H9 (cell line): ENCODE results near the gene METTL17. TPM values are rescaled to one million over a fixed set of nuclear protein-coding genes. Genes with fewer than 3 reads are reported as not detected.

Experiments
- DNase-seq: peaks from one replicate; pipeline ENCODE4 v3.0.0-alpha.2; 2017
- H2AFZ ChIP-seq: one replicate; pipeline ENCODE4 v1.6.1; 2013; ENCODE audit warnings: mild to moderate bottlenecking, low read length, control low read depth, moderate library complexity
- H2AK5ac ChIP-seq: 2 replicates; pipeline ENCODE4 v1.6.1; 2013; ENCODE audit warnings: low read length, control low read depth, mixed read lengths; ENCODE audit not compliant: insufficient read length
- H2BK120ac ChIP-seq: one replicate; pipeline ENCODE4 v1.6.1; 2013; ENCODE audit warnings: low read depth, mild to moderate bottlenecking, low read length, control low read depth, inconsistent platforms; ENCODE audit not compliant: poor library complexity, severe bottlenecking
- H2BK12ac ChIP-seq: 2 replicates; pipeline ENCODE4 v1.6.1; 2013; ENCODE audit warnings: low read length, control low read depth, mixed read lengths, low read depth; ENCODE audit not compliant: insufficient read length
- H2BK15ac ChIP-seq: 2 replicates; pipeline ENCODE4 v1.6.1; 2013; ENCODE audit warnings: low read depth, low read length, control low read depth
- H2BK20ac ChIP-seq: one replicate; pipeline ENCODE4 v1.6.1; 2013; ENCODE audit warnings: low read depth, mild to moderate bottlenecking, low read length, control low read depth, inconsistent platforms; ENCODE audit not compliant: poor library complexity, severe bottlenecking
- H2BK5ac ChIP-seq: 2 replicates; pipeline ENCODE4 v1.6.1; 2013; ENCODE audit warnings: low read length, control low read depth, mixed read lengths; ENCODE audit not compliant: insufficient read length
- H3K14ac ChIP-seq: 2 replicates; pipeline ENCODE4 v1.6.1; 2013; ENCODE audit warnings: low read length, control low read depth; ENCODE audit not compliant: insufficient read depth
- H3K18ac ChIP-seq: 2 replicates; pipeline ENCODE4 v1.6.1; 2013; ENCODE audit warnings: low read depth, mild to moderate bottlenecking, mixed read lengths, low read length, control low read depth; ENCODE audit not compliant: insufficient read length
- H3K23ac ChIP-seq: 2 replicates; pipeline ENCODE4 v1.6.1; 2013; ENCODE audit warnings: low read length, control low read depth, mixed read lengths, low read depth; ENCODE audit not compliant: insufficient read length
- H3K23me2 ChIP-seq: 2 replicates; pipeline ENCODE4 v1.6.1; 2013; ENCODE audit warnings: low read depth, mild to moderate bottlenecking, mixed read lengths, low read length, control low read depth; ENCODE audit not compliant: insufficient read length, poor library complexity, severe bottlenecking
- H3K27ac ChIP-seq: 2 replicates; pipeline ENCODE4 v1.5.1; 2013; ENCODE audit warnings: low read length, control low read depth, mixed read lengths, low read depth; ENCODE audit not compliant: insufficient read length
- H3K27me3 ChIP-seq: 2 replicates; pipeline ENCODE4 v1.6.1; 2013; ENCODE audit warnings: low read length, control low read depth, inconsistent platforms; ENCODE audit not compliant: insufficient read depth
- H3K4ac ChIP-seq: 2 replicates; pipeline ENCODE4 v1.6.1; 2013; ENCODE audit warnings: low read depth, mild to moderate bottlenecking, control low read depth, inconsistent platforms, low read length, moderate library complexity
- H3K4me1 ChIP-seq: 2 replicates; pipeline ENCODE4 v1.6.1; 2013; ENCODE audit warnings: low read length, control low read depth, inconsistent platforms; ENCODE audit not compliant: insufficient read depth
- H3K4me2 ChIP-seq: 2 replicates; pipeline ENCODE4 v1.6.1; 2013; ENCODE audit warnings: low read length, control low read depth, mixed read lengths; ENCODE audit not compliant: insufficient read length, insufficient read depth
- H3K56ac ChIP-seq: 2 replicates; pipeline ENCODE4 v1.6.1; 2013; ENCODE audit warnings: low read depth, mild to moderate bottlenecking, mixed read lengths, low read length, control low read depth; ENCODE audit not compliant: insufficient read length
- H3K79me1 ChIP-seq: 2 replicates; pipeline ENCODE4 v1.6.1; 2013; ENCODE audit warnings: low read depth, mild to moderate bottlenecking, moderate library complexity, low read length, control low read depth, inconsistent platforms; ENCODE audit not compliant: insufficient read depth, poor library complexity, severe bottlenecking
- H3K79me2 ChIP-seq: 2 replicates; pipeline ENCODE4 v1.6.1; 2013; ENCODE audit warnings: low read length, control low read depth, inconsistent platforms; ENCODE audit not compliant: insufficient read depth
- H3K9ac ChIP-seq: 2 replicates; pipeline ENCODE4 v1.6.1; 2013; ENCODE audit warnings: low read length, control low read depth, mixed read lengths; ENCODE audit not compliant: insufficient read length; ENCODE audit errors: extremely low read depth
- H3K9me3 ChIP-seq: one replicate; pipeline ENCODE4 v1.6.1; 2013; ENCODE audit warnings: low read depth, low read length, inconsistent platforms; ENCODE audit not compliant: control insufficient read depth
- H3T11ph ChIP-seq: one replicate; pipeline ENCODE4 v1.6.1; 2013; ENCODE audit warnings: mild to moderate bottlenecking, low read length, control low read depth, inconsistent platforms
- H4K20me1 ChIP-seq: one replicate; pipeline ENCODE4 v1.6.1; 2013; ENCODE audit not compliant: control insufficient read depth, insufficient read length, insufficient read depth
- H4K5ac ChIP-seq: 2 replicates; pipeline ENCODE4 v1.6.1; 2013; ENCODE audit warnings: low read depth, mild to moderate bottlenecking, mixed read lengths, low read length, control low read depth; ENCODE audit not compliant: insufficient read length
- H4K8ac ChIP-seq: replicated peaks from 2 replicates; pipeline ENCODE4 v1.6.1; 2013; ENCODE audit warnings: low read length, control low read depth, mixed read lengths, low read depth; ENCODE audit not compliant: insufficient read length
- H4K91ac ChIP-seq: 2 replicates; pipeline ENCODE4 v1.6.1; 2013; ENCODE audit warnings: low read depth, mild to moderate bottlenecking, moderate library complexity, mixed read lengths, low read length, control low read depth; ENCODE audit not compliant: insufficient read length
- H3K27ac Mint-ChIP-seq, 3 experiments: 2 replicates in 2 of 3; 3 replicates in 1 of 3; pipeline ENCODE4 v1.8.0; 2020 to 2021; ENCODE audit warnings: mixed read lengths in 3 of 3, mild to moderate bottlenecking in 1 of 3, moderate library complexity in 1 of 3
- H3K27me3 Mint-ChIP-seq: 2 replicates; pipeline ENCODE4 v1.8.0; 2021; ENCODE audit warnings: low read depth, mild to moderate bottlenecking, moderate library complexity, mixed read lengths
- H3K36me3 Mint-ChIP-seq, 3 experiments: 2 replicates in 2 of 3; 3 replicates in 1 of 3; pipeline ENCODE4 v1.8.0; 2020 to 2021; ENCODE audit warnings: low read depth in 3 of 3, mixed read lengths in 3 of 3; ENCODE audit not compliant: insufficient read depth in 1 of 3
- H3K4me1 Mint-ChIP-seq, 2 experiments: 2 replicates each; pipeline ENCODE4 v1.8.0; 2020; ENCODE audit warnings: mixed read lengths in 2 of 2
- H3K4me3 Mint-ChIP-seq, 2 experiments: 2 replicates in 1 of 2; 3 replicates in 1 of 2; pipeline ENCODE4 v1.8.0; 2020 to 2021; ENCODE audit warnings: mild to moderate bottlenecking in 2 of 2, mixed read lengths in 2 of 2, moderate library complexity in 1 of 2
- H3K9me3 Mint-ChIP-seq, 2 experiments: 2 replicates in 1 of 2; 3 replicates in 1 of 2; pipeline ENCODE4 v1.8.0; 2020; ENCODE audit warnings: mild to moderate bottlenecking in 2 of 2, mixed read lengths in 2 of 2, moderate library complexity in 1 of 2
- WGBS: extraction: QIAGEN DNeasy Blood & Tissue Kit; methylation state at CpG from one replicate; pipeline ENCODE4 v1.1.7; 2013; ENCODE audit warnings: missing lambda C conversion rate, low lambda C conversion rate, mixed read lengths; ENCODE audit not compliant: insufficient read length; ENCODE audit errors: extremely low coverage; 5-methylcytosine and 5-hydroxymethylcytosine counted together
- total RNA-seq: library from RNA; stranded (reverse); gene quantifications from 2 replicates; pipeline ENCODE4 v1.2.1, GENCODE V29; 2021
- TF ChIP-seq, protein P1 (sequence below): fragments of 200-600 bp; sonication (generic); conservative IDR thresholded peaks from 3 replicates; pipeline ENCODE4 v1.8.0; 2021; ENCODE audit warnings: antibody characterized with exemption, mild to moderate bottlenecking

Gene METTL17
- total RNA-seq, 1 experiment from 2014 or later, result 81.4 TPM

- no peak overlapping the region for H3K4me2 ChIP-seq
These were observed 3.0 kb upstream of the METTL17 start for GRCh38 chr14:20986811-20987210.

More at GRCh38 chr14:20986811-20987210, 3.0 kb upstream of the METTL17 start:
- TF ChIP-seq, protein P1, sequence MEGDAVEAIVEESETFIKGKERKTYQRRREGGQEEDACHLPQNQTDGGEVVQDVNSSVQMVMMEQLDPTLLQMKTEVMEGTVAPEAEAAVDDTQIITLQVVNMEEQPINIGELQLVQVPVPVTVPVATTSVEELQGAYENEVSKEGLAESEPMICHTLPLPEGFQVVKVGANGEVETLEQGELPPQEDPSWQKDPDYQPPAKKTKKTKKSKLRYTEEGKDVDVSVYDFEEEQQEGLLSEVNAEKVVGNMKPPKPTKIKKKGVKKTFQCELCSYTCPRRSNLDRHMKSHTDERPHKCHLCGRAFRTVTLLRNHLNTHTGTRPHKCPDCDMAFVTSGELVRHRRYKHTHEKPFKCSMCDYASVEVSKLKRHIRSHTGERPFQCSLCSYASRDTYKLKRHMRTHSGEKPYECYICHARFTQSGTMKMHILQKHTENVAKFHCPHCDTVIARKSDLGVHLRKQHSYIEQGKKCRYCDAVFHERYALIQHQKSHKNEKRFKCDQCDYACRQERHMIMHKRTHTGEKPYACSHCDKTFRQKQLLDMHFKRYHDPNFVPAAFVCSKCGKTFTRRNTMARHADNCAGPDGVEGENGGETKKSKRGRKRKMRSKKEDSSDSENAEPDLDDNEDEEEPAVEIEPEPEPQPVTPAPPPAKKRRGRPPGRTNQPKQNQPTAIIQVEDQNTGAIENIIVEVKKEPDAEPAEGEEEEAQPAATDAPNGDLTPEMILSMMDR, result no peak
- Histone ChIP-seq H3T11ph (no peak overlapping the region), H2BK15ac (no peak overlapping the region), H2BK5ac (no peak overlapping the region), H4K8ac (no peak overlapping the region), H3K56ac (no peak overlapping the region), H3K79me2 (no peaks in the 10 kb centered on the region; the same call in 1 of the 2 replicates), H2AFZ (no peak overlapping the region), H3K9me3 (no peaks in the 10 kb centered on the region), H3K79me1 (no peaks in the 10 kb centered on the region), H3K4me1 (peaks cover 3% of the 10 kb centered on the region), H3K18ac (no peak overlapping the region), H2BK12ac (no peak overlapping the region), H3K23ac (no peak overlapping the region), H3K9ac (no peak overlapping the region), H3K4ac (no peak overlapping the region), H4K91ac (no peak overlapping the region), H3K27me3 (0 out of 2 replicates have a peak, but pooled peaks cover 2% of the 10 kb centered on the region), H2BK120ac (no peak overlapping the region), H4K5ac (no peak overlapping the region), H3K14ac (no peak overlapping the region), H3K23me2 (no peaks in the 10 kb centered on the region), H3K27ac (no peak overlapping the region), H4K20me1 (no peaks in the 10 kb centered on the region), H2BK20ac (no peak overlapping the region), H2AK5ac (no peak overlapping the region)
- Mint-ChIP-seq H3K4me1 (peaks cover 9 to 10% of the 10 kb centered on the region in 2 experiments), H3K27ac (no peak overlapping the region), H3K27me3 (peaks cover 9% of the 10 kb centered on the region), H3K9me3 (no peaks in the 10 kb centered on the region), H3K36me3 (peaks cover 2 to 6% (median 5%) of the 10 kb centered on the region in 3 experiments; a peak in 6 of 7 replicates), H3K4me3 (no peak overlapping the region)
- no CpG with 5 or more reads among the region's 2 CpGs for WGBS
- DNase-seq, result no peak
